Astrocyte (in vitro differentiated cells and primary cell): ENCODE measurements around the gene EML3.

Experiments
- CTCF ChIP-seq: IDR thresholded peaks from 2 replicates; pipeline ENCODE4 v1.5.1; 2011; ENCODE audit warnings: low read depth, mild to moderate bottlenecking, inconsistent platforms, low read length, moderate library complexity; ENCODE audit not compliant: insufficient read depth
- EZH2 ChIP-seq: IDR thresholded peaks from 2 replicates; pipeline ENCODE4 v1.6.1; 2012; ENCODE audit warnings: mild to moderate bottlenecking, low read length, inconsistent platforms; ENCODE audit not compliant: insufficient read depth

- TF ChIP-seq CTCF: no peak
- no peak for TF ChIP-seq EZH2
These were observed 36.4 kb upstream of the EML3 start for GRCh38 chr11:62648967-62649364.
